DND-41 (cell line): ENCODE results near the gene C15orf62.

Experiments used
- ATAC-seq: fragments of 200-7000 bp; cut with Tn5 transposase; 3 replicates; pipeline ENCODE4 v1.9.1; 2021; ENCODE audit warnings: low read depth; ENCODE audit not compliant: insufficient read depth
- DNase-seq: peaks from one replicate; pipeline ENCODE4 v3.0.0-alpha.2; 2020
- H2AFZ ChIP-seq: 2 replicates; pipeline ENCODE4 v1.6.0; 2012; ENCODE audit warnings: low read depth, low read length
- H3K27ac ChIP-seq: 2 replicates; pipeline ENCODE4 v1.5.1; 2012; ENCODE audit warnings: low read length, inconsistent platforms
- H3K27me3 ChIP-seq: fragments of 200-600 bp; sonication (generic); 2 replicates; pipeline ENCODE4 v1.6.0; 2012; ENCODE audit warnings: low read length, mild to moderate bottlenecking, inconsistent platforms; ENCODE audit not compliant: insufficient read depth, poor library complexity
- H3K36me3 ChIP-seq: 2 replicates; pipeline ENCODE4 v1.5.1; 2012; ENCODE audit warnings: low read length, inconsistent platforms; ENCODE audit not compliant: insufficient read depth
- H3K4me1 ChIP-seq: 2 replicates; pipeline ENCODE4 v1.5.1; 2012; ENCODE audit warnings: mild to moderate bottlenecking, low read length; ENCODE audit not compliant: insufficient read depth
- H3K4me2 ChIP-seq: 2 replicates; pipeline ENCODE4 v1.6.0; 2012; ENCODE audit warnings: mild to moderate bottlenecking, moderate library complexity, low read length, inconsistent platforms; ENCODE audit not compliant: insufficient read depth
- H3K4me3 ChIP-seq, 2 experiments: fragments of 200-600 bp in 1 of 2; shearing (Covaris generic) in 1 of 2; 2 replicates each; pipeline ENCODE4 v1.5.1; 2012 to 2016; ENCODE audit warnings: inconsistent platforms in 2 of 2, low read length in 2 of 2, mild to moderate bottlenecking in 2 of 2, low read depth in 1 of 2, moderate library complexity in 1 of 2
- H3K79me2 ChIP-seq: 2 replicates; pipeline ENCODE4 v1.6.0; 2012; ENCODE audit warnings: low read length, inconsistent platforms; ENCODE audit not compliant: insufficient read depth
- H3K9ac ChIP-seq: 2 replicates; pipeline ENCODE4 v1.6.0; 2012; ENCODE audit warnings: low read depth, mild to moderate bottlenecking, inconsistent platforms, low read length, moderate library complexity
- H3K9me3 ChIP-seq: 2 replicates; pipeline ENCODE4 v1.5.1; 2012; ENCODE audit warnings: low read length, moderate library complexity, mild to moderate bottlenecking, inconsistent platforms; ENCODE audit not compliant: insufficient read depth, severe bottlenecking
- H4K20me1 ChIP-seq: 2 replicates; pipeline ENCODE4 v1.6.0; 2012; ENCODE audit warnings: low read length; ENCODE audit not compliant: insufficient read depth
- CTCF ChIP-seq: IDR thresholded peaks from 2 replicates; pipeline ENCODE4 v1.5.1; 2012; ENCODE audit warnings: borderline replicate concordance, low read length, moderate library complexity, mild to moderate bottlenecking; ENCODE audit not compliant: poor library complexity, severe bottlenecking; ENCODE audit errors: extremely low read depth
- EZH2 ChIP-seq: IDR thresholded peaks from 3 replicates; pipeline ENCODE4 v1.6.1; 2012; ENCODE audit warnings: borderline replicate concordance, low read depth, mild to moderate bottlenecking, moderate library complexity, low read length, inconsistent platforms; ENCODE audit not compliant: severe bottlenecking

C15orf62 gene

DNA sequence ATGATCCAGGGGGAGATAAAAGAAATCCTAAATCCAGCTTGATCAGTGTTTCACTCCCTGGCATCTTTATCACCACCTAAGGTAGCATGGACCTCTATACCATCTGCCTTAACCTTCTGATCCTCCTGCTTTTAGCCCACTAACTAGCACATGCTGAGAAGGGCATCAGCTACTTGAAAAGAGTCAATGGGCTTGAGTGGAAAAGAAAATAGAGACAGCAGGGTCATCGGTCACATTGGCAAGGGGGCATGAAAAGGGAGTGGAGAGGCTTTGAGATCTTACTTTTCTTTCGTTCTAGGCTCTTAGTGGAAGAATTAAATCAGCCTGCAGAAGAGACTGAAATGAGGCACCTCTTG is 36.9 kb downstream of the C15orf62 start:
- H3K4me3 ChIP-seq: peak overlapping the region; percentile 77 to 92
- peaks cover 50% of the 10 kb centered on the region for H3K79me2 ChIP-seq
- peak overlapping the region; percentile 87 for H3K9ac ChIP-seq
- TF ChIP-seq EZH2 (no peak), CTCF (no peak)
- H2AFZ ChIP-seq: peak overlapping the region; percentile 99
- H3K9me3 ChIP-seq: no peaks in the 10 kb centered on the region
- ATAC-seq: no peak
- no peak for DNase-seq
- peaks cover 25% of the 10 kb centered on the region for H3K4me1 ChIP-seq
- H3K27me3 ChIP-seq: no peaks in the 10 kb centered on the region
- peak overlapping the region; percentile 97 for H3K27ac ChIP-seq
- peak overlapping the region; percentile 88 for H3K4me2 ChIP-seq
- peaks cover 17% of the 10 kb centered on the region for H3K36me3 ChIP-seq
- H4K20me1 ChIP-seq: no peaks in the 10 kb centered on the region

GRCh38 chr15:40807028-40807887 is 37.5 kb downstream of the C15orf62 start, which contains the start of the genes DNAJC17 and ZFYVE19:
TSS of gene DNAJC17 (minus strand) at chr15:40807473. CDS start at chr15:40807446, 27 bp downstream.
TSS of gene ZFYVE19 (plus strand) at chr15:40807089. CDS start at chr15:40807590, 501 bp downstream.
- Histone ChIP-seq H3K36me3 (peaks cover 19% of the 10 kb centered on the region), H3K9ac (peak within 1 kb of the TSS; percentile 87), H3K4me2 (peak within 1 kb of the TSS; percentile 88), H3K4me1 (peaks cover 25% of the 10 kb centered on the region), H3K9me3 (no peaks in the 10 kb centered on the region), H4K20me1 (no peaks in the 10 kb centered on the region), H3K4me3 (peak within 1 kb of the TSS; percentile 77 to 92), H3K27me3 (no peaks in the 10 kb centered on the region), H2AFZ (peak within 1 kb of the TSS; percentile 99), H3K27ac (peak within 1 kb of the TSS; percentile 97), H3K79me2 (peaks cover 47% of the 10 kb centered on the region)
- ATAC-seq (peak; percentile 98), DNase-seq (peak; percentile 95)
- TF ChIP-seq CTCF: peak; percentile 13
- no peak for TF ChIP-seq EZH2

DNA sequence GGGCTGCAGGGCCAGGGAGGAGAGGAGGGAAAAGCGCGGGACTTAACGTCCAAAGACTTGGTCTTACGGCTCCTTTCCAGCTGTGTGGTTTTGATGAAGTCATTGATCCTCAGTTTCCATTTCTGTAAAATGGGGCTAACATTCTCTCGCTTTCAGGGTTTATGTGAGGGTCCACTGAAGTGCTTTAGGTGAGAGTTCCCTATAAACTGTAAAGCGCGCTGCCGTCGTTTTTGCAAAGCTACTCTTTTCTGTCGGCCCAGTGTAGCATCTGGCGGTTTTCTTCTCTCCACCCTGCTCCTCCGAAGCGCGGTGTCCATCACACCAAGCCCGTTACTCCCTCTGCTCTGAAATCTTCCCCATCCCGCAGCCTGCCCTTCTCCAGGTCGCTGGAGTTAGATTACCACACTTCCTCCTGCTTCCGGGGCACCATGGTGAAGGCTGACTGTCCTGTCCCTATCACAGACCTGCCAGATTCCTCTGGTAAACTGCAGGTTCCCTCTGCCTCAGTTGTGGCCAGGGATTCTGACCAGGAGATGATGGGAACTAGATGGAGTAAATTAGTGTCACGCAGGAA is 38.2 kb downstream of the C15orf62 start:
- peaks cover 25% of the 10 kb centered on the region for H3K36me3 ChIP-seq
- H3K4me2 ChIP-seq: peak overlapping the region; percentile 88
- peaks cover 41% of the 10 kb centered on the region for H3K79me2 ChIP-seq
- no peak for DNase-seq
- peak overlapping the region; percentile 87 for H3K9ac ChIP-seq
- TF ChIP-seq EZH2: no peak
- no peak for TF ChIP-seq CTCF
- H3K4me1 ChIP-seq: peaks cover 25% of the 10 kb centered on the region
- H3K27me3 ChIP-seq: no peaks in the 10 kb centered on the region
- H2AFZ ChIP-seq: peak overlapping the region; percentile 99
- H3K9me3 ChIP-seq: no peaks in the 10 kb centered on the region
- no peaks in the 10 kb centered on the region for H4K20me1 ChIP-seq
- ATAC-seq: no peak
- H3K4me3 ChIP-seq: peak overlapping the region; percentile 77 to 92
- H3K27ac ChIP-seq: peak overlapping the region; percentile 72
